HEK293 (cell line): ENCODE results near the gene LRRC7.

Source experiments
- CTCF ChIA-PET: fragments of 350-600 bp; formaldehyde crosslinking; extraction: SDS; loops from one replicate; lab custom pipeline; 2021; ENCODE audit warnings: antibody characterized with exemption; lab: Yijun Ruan, JAX
- POLR2A ChIA-PET: fragments of 300-600 bp; formaldehyde crosslinking; extraction: SDS; loops from one replicate; lab custom pipeline; 2020; ENCODE audit warnings: antibody characterized with exemption, inconsistent platforms; lab: Yijun Ruan, JAX
- H3K27ac ChIP-seq: fragments of 200-500 bp; sonication (Bioruptor generic); 2 replicates; pipeline ENCODE4 v1.5.1; 2014; ENCODE audit warnings: low read depth, low read length, control low read depth, inconsistent platforms; ENCODE audit errors: extremely low read depth
- H3K36me3 ChIP-seq, 2 experiments: fragments of 200-500 bp in 1 of 2; sonication (Bioruptor generic) in 1 of 2; 1 replicate in 1 of 2; 2 replicates in 1 of 2; pipeline ENCODE4 v1.5.1; 2014 to 2017; ENCODE audit warnings: inconsistent platforms in 2 of 2, low read length in 2 of 2; ENCODE audit not compliant: control insufficient read depth in 2 of 2, insufficient read depth in 1 of 2
- H3K4me1 ChIP-seq: fragments of 200-500 bp; sonication (Bioruptor generic); 2 replicates; pipeline ENCODE4 v1.5.1; 2014; ENCODE audit warnings: mild to moderate bottlenecking, low read length, inconsistent platforms; ENCODE audit not compliant: control insufficient read depth, insufficient read depth
- H3K4me3 ChIP-seq: 2 replicates; pipeline ENCODE4 v1.5.1; 2011; ENCODE audit warnings: low read depth, mild to moderate bottlenecking, control low read depth, low read length, moderate library complexity
- H3K9me3 ChIP-seq: fragments of 200-500 bp; sonication (Bioruptor generic); 2 replicates; pipeline ENCODE4 v1.5.1; 2014; ENCODE audit warnings: low read depth, low read length, inconsistent platforms; ENCODE audit not compliant: control insufficient read depth, insufficient read depth
- GLI4 ChIP-seq: fragments of 450-650 bp; formaldehyde crosslinking; IDR thresholded peaks from 2 replicates; pipeline ENCODE4 v1.5.1; 2016; ENCODE audit warnings: missing biosample characterization, missing genetic modification characterization
- GLIS2 ChIP-seq: fragments of 450-650 bp; formaldehyde crosslinking; IDR thresholded peaks from 2 replicates; pipeline ENCODE4 v1.5.1; 2016; ENCODE audit warnings: missing biosample characterization, missing genetic modification characterization
- KLF1 ChIP-seq: fragments of 450-650 bp; formaldehyde crosslinking; IDR thresholded peaks from 2 replicates; pipeline ENCODE4 v1.5.1; 2016; ENCODE audit warnings: missing biosample characterization, missing genetic modification characterization
- SCRT2 ChIP-seq: fragments of 450-650 bp; formaldehyde crosslinking; IDR thresholded peaks from 2 replicates; pipeline ENCODE4 v1.5.1; 2016; ENCODE audit warnings: missing biosample characterization, missing genetic modification characterization
- TCF7L2 ChIP-seq: IDR thresholded peaks from 2 replicates; pipeline ENCODE4 v1.6.1; 2011; ENCODE audit warnings: low read depth, mild to moderate bottlenecking, inconsistent platforms, low read length, moderate library complexity, borderline replicate concordance
- ZFP3 ChIP-seq: fragments of 450-650 bp; formaldehyde crosslinking; IDR thresholded peaks from 2 replicates; pipeline ENCODE4 v1.5.1; 2016; ENCODE audit warnings: low read depth, missing biosample characterization, missing genetic modification characterization
- ZNF133 ChIP-seq: fragments of 450-650 bp; formaldehyde crosslinking; IDR thresholded peaks from 2 replicates; pipeline ENCODE4 v1.5.1; 2016; ENCODE audit warnings: missing biosample characterization, missing genetic modification characterization
- ZNF175 ChIP-seq: fragments of 450-650 bp; formaldehyde crosslinking; IDR thresholded peaks from 2 replicates; pipeline ENCODE4 v1.5.1; 2016; ENCODE audit warnings: missing biosample characterization, missing genetic modification characterization
- ZNF404 ChIP-seq: fragments of 450-650 bp; formaldehyde crosslinking; IDR thresholded peaks from 2 replicates; pipeline ENCODE4 v1.5.1; 2017; ENCODE audit warnings: missing biosample characterization, missing genetic modification characterization
- ZNF426 ChIP-seq: fragments of 450-650 bp; formaldehyde crosslinking; IDR thresholded peaks from 2 replicates; pipeline ENCODE4 v1.5.1; 2017; ENCODE audit warnings: missing biosample characterization, missing genetic modification characterization, mild to moderate bottlenecking, inconsistent platforms, moderate library complexity
- ZNF433 ChIP-seq: fragments of 450-650 bp; formaldehyde crosslinking; IDR thresholded peaks from 2 replicates; pipeline ENCODE4 v1.5.1; 2016; ENCODE audit warnings: missing biosample characterization, missing genetic modification characterization, low read depth
- ZNF560 ChIP-seq: fragments of 450-650 bp; formaldehyde crosslinking; IDR thresholded peaks from 2 replicates; pipeline ENCODE4 v1.5.1; 2017; ENCODE audit warnings: missing biosample characterization, missing genetic modification characterization, borderline replicate concordance
- ZNF837 ChIP-seq: fragments of 450-650 bp; formaldehyde crosslinking; IDR thresholded peaks from 2 replicates; pipeline ENCODE4 v1.5.1; 2016; ENCODE audit warnings: missing biosample characterization, missing genetic modification characterization
- TF ChIP-seq, protein P1 (sequence below): IDR thresholded peaks from 2 replicates; pipeline ENCODE4 v1.6.1; 2011; ENCODE audit warnings: mild to moderate bottlenecking, low read depth, low read length, borderline replicate concordance
- TF ChIP-seq, protein P2 (sequence below): fragments of 450-650 bp; formaldehyde crosslinking; conservative IDR thresholded peaks from 2 replicates; pipeline ENCODE4 v1.5.1; 2016; ENCODE audit warnings: low read depth, missing biosample characterization, missing genetic modification characterization
- TF ChIP-seq, protein P3 (sequence below): fragments of 450-650 bp; formaldehyde crosslinking; IDR thresholded peaks from 2 replicates; pipeline ENCODE4 v1.5.1; 2017; ENCODE audit warnings: missing biosample characterization, missing genetic modification characterization
- TF ChIP-seq, protein P4 (sequence below): fragments of 450-650 bp; IDR thresholded peaks from 2 replicates; pipeline ENCODE4 v1.5.1; 2018; ENCODE audit warnings: missing biosample characterization, missing genetic modification characterization
- TF ChIP-seq, protein P5 (sequence below): fragments of 450-650 bp; formaldehyde crosslinking; conservative IDR thresholded peaks from 2 replicates; pipeline ENCODE4 v1.5.1; 2016; ENCODE audit warnings: low read depth, missing biosample characterization, missing genetic modification characterization
- TF ChIP-seq, protein P6 (sequence below): fragments of 450-650 bp; formaldehyde crosslinking; IDR thresholded peaks from 2 replicates; pipeline ENCODE4 v1.5.1; 2016; ENCODE audit warnings: missing biosample characterization, missing genetic modification characterization

Gene LRRC7

DNA sequence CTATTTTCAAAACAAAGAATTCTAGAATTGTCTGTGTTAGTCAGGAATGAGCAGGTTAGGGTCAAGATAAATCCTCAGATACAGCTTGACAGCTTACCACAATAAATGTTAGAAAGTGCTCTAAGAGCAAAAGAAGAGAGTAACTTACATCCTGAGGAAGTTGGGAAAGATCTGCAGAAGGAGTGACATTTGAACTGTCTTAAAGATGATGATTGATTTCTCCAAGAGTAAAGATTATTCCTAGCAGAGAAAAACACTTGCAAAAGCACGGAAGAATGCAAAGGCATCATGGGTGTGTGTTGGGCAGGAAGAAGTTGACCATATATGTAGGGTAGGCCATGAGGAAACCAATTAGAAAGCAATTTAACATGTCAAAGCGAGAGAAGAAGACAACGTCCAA is 175.4 kb downstream of the LRRC7 start:
- H3K4me1 ChIP-seq = peaks cover 2% of the 10 kb centered on the region; the same call in 1 of the 2 replicates
- CTCF ChIA-PET = interaction anchor here (1.1 kb wide), 1 partner anchor 926 kb away, joined by 3 read pairs; no protein-coding TSS in a partner anchor
- H3K9me3 ChIP-seq = no peaks in the 10 kb centered on the region
- H3K36me3 ChIP-seq = no peaks in the 10 kb centered on the region
- no peak overlapping the region for H3K4me3 ChIP-seq
- POLR2A ChIA-PET = no interaction called here
- TF ChIP-seq, protein P1, sequence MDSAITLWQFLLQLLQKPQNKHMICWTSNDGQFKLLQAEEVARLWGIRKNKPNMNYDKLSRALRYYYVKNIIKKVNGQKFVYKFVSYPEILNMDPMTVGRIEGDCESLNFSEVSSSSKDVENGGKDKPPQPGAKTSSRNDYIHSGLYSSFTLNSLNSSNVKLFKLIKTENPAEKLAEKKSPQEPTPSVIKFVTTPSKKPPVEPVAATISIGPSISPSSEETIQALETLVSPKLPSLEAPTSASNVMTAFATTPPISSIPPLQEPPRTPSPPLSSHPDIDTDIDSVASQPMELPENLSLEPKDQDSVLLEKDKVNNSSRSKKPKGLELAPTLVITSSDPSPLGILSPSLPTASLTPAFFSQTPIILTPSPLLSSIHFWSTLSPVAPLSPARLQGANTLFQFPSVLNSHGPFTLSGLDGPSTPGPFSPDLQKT = no peak
- TF ChIP-seq, protein P2, sequence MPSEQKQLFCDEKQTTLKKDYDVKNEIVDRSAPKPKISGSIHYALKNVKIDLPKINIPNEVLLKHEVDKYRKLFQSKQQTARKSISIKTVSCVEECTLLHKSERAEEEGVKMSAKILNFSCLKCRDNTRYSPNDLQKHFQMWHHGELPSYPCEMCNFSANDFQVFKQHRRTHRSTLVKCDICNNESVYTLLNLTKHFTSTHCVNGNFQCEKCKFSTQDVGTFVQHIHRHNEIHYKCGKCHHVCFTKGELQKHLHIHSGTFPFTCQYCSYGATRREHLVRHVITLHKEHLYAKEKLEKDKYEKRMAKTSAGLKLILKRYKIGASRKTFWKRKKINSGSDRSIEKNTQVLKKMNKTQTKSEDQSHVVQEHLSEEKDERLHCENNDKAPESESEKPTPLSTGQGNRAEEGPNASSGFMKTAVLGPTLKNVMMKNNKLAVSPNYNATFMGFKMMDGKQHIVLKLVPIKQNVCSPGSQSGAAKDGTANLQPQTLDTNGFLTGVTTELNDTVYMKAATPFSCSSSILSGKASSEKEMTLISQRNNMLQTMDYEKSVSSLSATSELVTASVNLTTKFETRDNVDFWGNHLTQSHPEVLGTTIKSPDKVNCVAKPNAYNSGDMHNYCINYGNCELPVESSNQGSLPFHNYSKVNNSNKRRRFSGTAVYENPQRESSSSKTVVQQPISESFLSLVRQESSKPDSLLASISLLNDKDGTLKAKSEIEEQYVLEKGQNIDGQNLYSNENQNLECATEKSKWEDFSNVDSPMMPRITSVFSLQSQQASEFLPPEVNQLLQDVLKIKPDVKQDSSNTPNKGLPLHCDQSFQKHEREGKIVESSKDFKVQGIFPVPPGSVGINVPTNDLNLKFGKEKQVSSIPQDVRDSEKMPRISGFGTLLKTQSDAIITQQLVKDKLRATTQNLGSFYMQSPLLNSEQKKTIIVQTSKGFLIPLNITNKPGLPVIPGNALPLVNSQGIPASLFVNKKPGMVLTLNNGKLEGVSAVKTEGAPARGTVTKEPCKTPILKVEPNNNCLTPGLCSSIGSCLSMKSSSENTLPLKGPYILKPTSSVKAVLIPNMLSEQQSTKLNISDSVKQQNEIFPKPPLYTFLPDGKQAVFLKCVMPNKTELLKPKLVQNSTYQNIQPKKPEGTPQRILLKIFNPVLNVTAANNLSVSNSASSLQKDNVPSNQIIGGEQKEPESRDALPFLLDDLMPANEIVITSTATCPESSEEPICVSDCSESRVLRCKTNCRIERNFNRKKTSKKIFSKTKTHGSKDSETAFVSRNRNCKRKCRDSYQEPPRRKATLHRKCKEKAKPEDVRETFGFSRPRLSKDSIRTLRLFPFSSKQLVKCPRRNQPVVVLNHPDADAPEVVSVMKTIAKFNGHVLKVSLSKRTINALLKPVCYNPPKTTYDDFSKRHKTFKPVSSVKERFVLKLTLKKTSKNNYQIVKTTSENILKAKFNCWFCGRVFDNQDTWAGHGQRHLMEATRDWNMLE (tag by site-specific recombination) = no peak
- no peak for TF ChIP-seq ZNF133
- TF ChIP-seq, protein P3, sequence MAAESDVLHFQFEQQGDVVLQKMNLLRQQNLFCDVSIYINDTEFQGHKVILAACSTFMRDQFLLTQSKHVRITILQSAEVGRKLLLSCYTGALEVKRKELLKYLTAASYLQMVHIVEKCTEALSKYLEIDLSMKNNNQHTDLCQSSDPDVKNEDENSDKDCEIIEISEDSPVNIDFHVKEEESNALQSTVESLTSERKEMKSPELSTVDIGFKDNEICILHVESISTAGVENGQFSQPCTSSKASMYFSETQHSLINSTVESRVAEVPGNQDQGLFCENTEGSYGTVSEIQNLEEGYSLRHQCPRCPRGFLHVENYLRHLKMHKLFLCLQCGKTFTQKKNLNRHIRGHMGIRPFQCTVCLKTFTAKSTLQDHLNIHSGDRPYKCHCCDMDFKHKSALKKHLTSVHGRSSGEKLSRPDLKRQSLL (tag by site-specific recombination) = no peak
- TF ChIP-seq ZNF426 (tag by site-specific recombination) = no peak
- TF ChIP-seq GLI4 (tag by site-specific recombination) = no peak
- TF ChIP-seq GLIS2 = no peak
- TF ChIP-seq ZNF837 = no peak
- TF ChIP-seq, protein P4, sequence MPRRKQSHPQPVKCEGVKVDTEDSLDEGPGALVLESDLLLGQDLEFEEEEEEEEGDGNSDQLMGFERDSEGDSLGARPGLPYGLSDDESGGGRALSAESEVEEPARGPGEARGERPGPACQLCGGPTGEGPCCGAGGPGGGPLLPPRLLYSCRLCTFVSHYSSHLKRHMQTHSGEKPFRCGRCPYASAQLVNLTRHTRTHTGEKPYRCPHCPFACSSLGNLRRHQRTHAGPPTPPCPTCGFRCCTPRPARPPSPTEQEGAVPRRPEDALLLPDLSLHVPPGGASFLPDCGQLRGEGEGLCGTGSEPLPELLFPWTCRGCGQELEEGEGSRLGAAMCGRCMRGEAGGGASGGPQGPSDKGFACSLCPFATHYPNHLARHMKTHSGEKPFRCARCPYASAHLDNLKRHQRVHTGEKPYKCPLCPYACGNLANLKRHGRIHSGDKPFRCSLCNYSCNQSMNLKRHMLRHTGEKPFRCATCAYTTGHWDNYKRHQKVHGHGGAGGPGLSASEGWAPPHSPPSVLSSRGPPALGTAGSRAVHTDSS (tag by site-specific recombination) = no peak
- no peak for TF ChIP-seq TCF7L2
- TF ChIP-seq, protein P5, sequence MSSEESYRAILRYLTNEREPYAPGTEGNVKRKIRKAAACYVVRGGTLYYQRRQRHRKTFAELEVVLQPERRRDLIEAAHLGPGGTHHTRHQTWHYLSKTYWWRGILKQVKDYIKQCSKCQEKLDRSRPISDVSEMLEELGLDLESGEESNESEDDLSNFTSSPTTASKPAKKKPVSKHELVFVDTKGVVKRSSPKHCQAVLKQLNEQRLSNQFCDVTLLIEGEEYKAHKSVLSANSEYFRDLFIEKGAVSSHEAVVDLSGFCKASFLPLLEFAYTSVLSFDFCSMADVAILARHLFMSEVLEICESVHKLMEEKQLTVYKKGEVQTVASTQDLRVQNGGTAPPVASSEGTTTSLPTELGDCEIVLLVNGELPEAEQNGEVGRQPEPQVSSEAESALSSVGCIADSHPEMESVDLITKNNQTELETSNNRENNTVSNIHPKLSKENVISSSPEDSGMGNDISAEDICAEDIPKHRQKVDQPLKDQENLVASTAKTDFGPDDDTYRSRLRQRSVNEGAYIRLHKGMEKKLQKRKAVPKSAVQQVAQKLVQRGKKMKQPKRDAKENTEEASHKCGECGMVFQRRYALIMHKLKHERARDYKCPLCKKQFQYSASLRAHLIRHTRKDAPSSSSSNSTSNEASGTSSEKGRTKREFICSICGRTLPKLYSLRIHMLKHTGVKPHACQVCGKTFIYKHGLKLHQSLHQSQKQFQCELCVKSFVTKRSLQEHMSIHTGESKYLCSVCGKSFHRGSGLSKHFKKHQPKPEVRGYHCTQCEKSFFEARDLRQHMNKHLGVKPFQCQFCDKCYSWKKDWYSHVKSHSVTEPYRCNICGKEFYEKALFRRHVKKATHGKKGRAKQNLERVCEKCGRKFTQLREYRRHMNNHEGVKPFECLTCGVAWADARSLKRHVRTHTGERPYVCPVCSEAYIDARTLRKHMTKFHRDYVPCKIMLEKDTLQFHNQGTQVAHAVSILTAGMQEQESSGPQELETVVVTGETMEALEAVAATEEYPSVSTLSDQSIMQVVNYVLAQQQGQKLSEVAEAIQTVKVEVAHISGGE (tag by site-specific recombination) = no peak
- no peak for TF ChIP-seq ZNF175 (tag by site-specific recombination)
- TF ChIP-seq, protein P6, sequence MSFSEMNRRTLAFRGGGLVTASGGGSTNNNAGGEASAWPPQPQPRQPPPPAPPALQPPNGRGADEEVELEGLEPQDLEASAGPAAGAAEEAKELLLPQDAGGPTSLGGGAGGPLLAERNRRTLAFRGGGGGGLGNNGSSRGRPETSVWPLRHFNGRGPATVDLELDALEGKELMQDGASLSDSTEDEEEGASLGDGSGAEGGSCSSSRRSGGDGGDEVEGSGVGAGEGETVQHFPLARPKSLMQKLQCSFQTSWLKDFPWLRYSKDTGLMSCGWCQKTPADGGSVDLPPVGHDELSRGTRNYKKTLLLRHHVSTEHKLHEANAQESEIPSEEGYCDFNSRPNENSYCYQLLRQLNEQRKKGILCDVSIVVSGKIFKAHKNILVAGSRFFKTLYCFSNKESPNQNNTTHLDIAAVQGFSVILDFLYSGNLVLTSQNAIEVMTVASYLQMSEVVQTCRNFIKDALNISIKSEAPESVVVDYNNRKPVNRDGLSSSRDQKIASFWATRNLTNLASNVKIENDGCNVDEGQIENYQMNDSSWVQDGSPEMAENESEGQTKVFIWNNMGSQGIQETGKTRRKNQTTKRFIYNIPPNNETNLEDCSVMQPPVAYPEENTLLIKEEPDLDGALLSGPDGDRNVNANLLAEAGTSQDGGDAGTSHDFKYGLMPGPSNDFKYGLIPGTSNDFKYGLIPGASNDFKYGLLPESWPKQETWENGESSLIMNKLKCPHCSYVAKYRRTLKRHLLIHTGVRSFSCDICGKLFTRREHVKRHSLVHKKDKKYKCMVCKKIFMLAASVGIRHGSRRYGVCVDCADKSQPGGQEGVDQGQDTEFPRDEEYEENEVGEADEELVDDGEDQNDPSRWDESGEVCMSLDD (tag by site-specific recombination) = no peak
- TF ChIP-seq ZFP3 (tag by site-specific recombination) = no peak
- no peak for TF ChIP-seq SCRT2 (tag by site-specific recombination)
- TF ChIP-seq ZNF404 (tag by site-specific recombination) = no peak
- no peak for TF ChIP-seq KLF1 (tag by site-specific recombination)
- TF ChIP-seq ZNF560 (tag by site-specific recombination) = no peak
- TF ChIP-seq ZNF433 (tag by site-specific recombination) = no peak
- H3K27ac ChIP-seq = no peak overlapping the region
